HepG2 (cell line): ENCODE data around the gene IPPK. TPM values are rescaled to one million over a fixed set of nuclear protein-coding genes. Genes with fewer than 3 reads are reported as not detected.
A peak's percentile ranks its signal among the peaks of the same experiment; 100 is the strongest.

Source experiments
- ATAC-seq: fragments of 200-7000 bp; cut with Tn5 transposase; 3 replicates; pipeline ENCODE4 v1.9.1; 2020; ENCODE audit warnings: mild to moderate bottlenecking, moderate library complexity
- BruUV-seq: library from RNA; stranded (reverse); fragments of 400-500 nt; replicated peaks from 2 replicates; lab custom pipeline; 2021; lab: Mats Ljungman, UMichigan
- CTCF ChIA-PET: fragments of 300-600 bp; formaldehyde crosslinking; extraction: SDS; loops from one replicate; lab custom pipeline; 2021; ENCODE audit warnings: low total read pairs, inconsistent platforms, low intra/inter-chr PET ratio; lab: Yijun Ruan, JAX
- POLR2A ChIA-PET: fragments of 350-600 bp; sonication (Branson Sonifier 250); formaldehyde crosslinking; loops from one replicate; lab custom pipeline; 2020; ENCODE audit warnings: antibody characterized with exemption, inconsistent platforms; lab: Yijun Ruan, JAX
- DNase-seq: peaks from one replicate; pipeline ENCODE4 v3.0.0-alpha.2; 2015; ENCODE audit warnings: low spot score
- FAIRE-seq: peaks from 3 replicates; lab custom pipeline; 2011; peaks lifted over from hg19 to GRCh38; lab: Jason Lieb, UNC
- H2AFZ ChIP-seq: one replicate; pipeline ENCODE4 v1.6.1; 2011; ENCODE audit warnings: low read length, inconsistent platforms
- H3K27ac ChIP-seq: fragments of 300-600 bp; 3 replicates; pipeline ENCODE4 v1.8.0; 2011; ENCODE audit warnings: mixed run types, mild to moderate bottlenecking, mixed read lengths, low read length, inconsistent platforms; ENCODE audit not compliant: insufficient read depth; ENCODE audit errors: extremely low read length
- H3K27me3 ChIP-seq, 2 experiments: fragments of 200-600 bp in 1 of 2; 2 replicates in 1 of 2; 3 replicates in 1 of 2; pipeline versions ENCODE4 v1.6.0 to v1.8.0; 2011; ENCODE audit warnings: low read length in 2 of 2, mild to moderate bottlenecking in 2 of 2, moderate library complexity in 2 of 2, inconsistent platforms in 1 of 2; ENCODE audit not compliant: insufficient read depth in 2 of 2, control insufficient read depth in 1 of 2
- H3K36me3 ChIP-seq, 2 experiments: fragments of 200-600 bp in 1 of 2; replicated peaks in 1 of 2; 2 replicates in 1 of 2; 3 replicates in 1 of 2; pipeline versions ENCODE4 v1.5.1 to v1.8.0; 2011; ENCODE audit warnings: low read length in 2 of 2, inconsistent platforms in 1 of 2; ENCODE audit not compliant: insufficient read depth in 2 of 2, control insufficient read depth in 1 of 2
- H3K4me1 ChIP-seq: 2 replicates; pipeline ENCODE4 v1.5.1; 2012; ENCODE audit warnings: low read length, inconsistent platforms; ENCODE audit not compliant: insufficient read depth
- H3K4me2 ChIP-seq: 2 replicates; pipeline ENCODE4 v1.6.0; 2011; ENCODE audit warnings: low read depth, low read length, inconsistent platforms
- H3K4me3 ChIP-seq, 3 experiments: fragments of 200-600 bp in 1 of 3; sonication (generic), shearing (Covaris generic) in 1 of 3; replicated peaks in 1 of 3; 2 replicates each; pipeline ENCODE4 v1.5.1; 2011 to 2016; ENCODE audit warnings: low read length in 3 of 3, inconsistent platforms in 2 of 3, low read depth in 2 of 3, mild to moderate bottlenecking in 2 of 3, control low read depth in 1 of 3, mixed read lengths in 1 of 3; ENCODE audit not compliant: insufficient read depth in 1 of 3
- H3K79me2 ChIP-seq: one replicate; pipeline ENCODE4 v1.6.1; 2011; ENCODE audit warnings: low read length, inconsistent platforms; ENCODE audit not compliant: insufficient read depth
- H3K9ac ChIP-seq: 2 replicates; pipeline ENCODE4 v1.6.0; 2011; ENCODE audit warnings: mild to moderate bottlenecking, low read depth, low read length, inconsistent platforms; ENCODE audit not compliant: insufficient read depth
- H3K9me3 ChIP-seq: 2 replicates; pipeline ENCODE4 v1.5.1; 2012; ENCODE audit warnings: mild to moderate bottlenecking, low read length
- H4K20me1 ChIP-seq: 2 replicates; pipeline ENCODE4 v1.6.0; 2011; ENCODE audit warnings: inconsistent platforms, mild to moderate bottlenecking, low read length, moderate library complexity; ENCODE audit not compliant: insufficient read depth
- ATF2 ChIP-seq: sonication (generic); formaldehyde crosslinking; IDR thresholded peaks from 2 replicates; pipeline ENCODE4 v1.4.0; 2020; ENCODE audit warnings: missing genetic modification reagents
- ATRX ChIP-seq: sonication (generic); formaldehyde crosslinking; IDR thresholded peaks from 2 replicates; pipeline ENCODE4 v1.4.0; 2020; ENCODE audit warnings: missing genetic modification reagents, borderline replicate concordance
- HMGA1 ChIP-seq: sonication (generic); formaldehyde crosslinking; conservative IDR thresholded peaks from 2 replicates; pipeline ENCODE4 v1.4.0; 2020; ENCODE audit warnings: missing genetic modification reagents
- MAFF ChIP-seq: IDR thresholded peaks from 2 replicates; pipeline ENCODE4 v1.6.1; 2011; ENCODE audit warnings: low read depth, low read length, improper control_type of control experiment
- MEIS1 ChIP-seq: sonication (generic); formaldehyde crosslinking; IDR thresholded peaks from 2 replicates; pipeline ENCODE4 v1.9.0; 2021; ENCODE audit warnings: mild to moderate bottlenecking, missing genetic modification reagents, moderate library complexity, borderline replicate concordance
- SP2 ChIP-seq: sonication (generic); formaldehyde crosslinking; IDR thresholded peaks from 2 replicates; pipeline ENCODE4 v1.5.1; 2020; ENCODE audit warnings: mild to moderate bottlenecking, missing genetic modification reagents
- TAF1 ChIP-seq: sonication (generic); formaldehyde crosslinking; IDR thresholded peaks from 2 replicates; pipeline ENCODE4 v1.4.0; 2020; ENCODE audit warnings: missing genetic modification reagents
- TCF7L2 ChIP-seq: IDR thresholded peaks from 2 replicates; pipeline ENCODE4 v1.6.1; 2011; ENCODE audit warnings: mild to moderate bottlenecking, low read depth, low read length, moderate library complexity
- THAP7 ChIP-seq: sonication (generic); formaldehyde crosslinking; IDR thresholded peaks from 2 replicates; pipeline ENCODE4 v1.8.1; 2023; ENCODE audit warnings: mild to moderate bottlenecking, missing genetic modification reagents
- ZBTB21 ChIP-seq: sonication (generic); formaldehyde crosslinking; IDR thresholded peaks from 2 replicates; pipeline ENCODE4 v1.4.0; 2020; ENCODE audit warnings: missing genetic modification reagents
- ZNF280D ChIP-seq: sonication (generic); formaldehyde crosslinking; IDR thresholded peaks from 2 replicates; pipeline ENCODE4 v1.5.1; 2020; ENCODE audit warnings: mild to moderate bottlenecking, missing genetic modification reagents
- ZNF350 ChIP-seq: sonication (generic); formaldehyde crosslinking; IDR thresholded peaks from 2 replicates; pipeline ENCODE4 v1.4.0; 2020; ENCODE audit warnings: mild to moderate bottlenecking, low read depth, missing genetic modification reagents, borderline replicate concordance
- ZNF460 ChIP-seq: sonication (generic); formaldehyde crosslinking; IDR thresholded peaks from 2 replicates; pipeline ENCODE4 v1.5.1; 2020; ENCODE audit warnings: missing genetic modification reagents, mild to moderate bottlenecking, borderline replicate concordance
- ZNF564 ChIP-seq: sonication (generic); formaldehyde crosslinking; IDR thresholded peaks from 2 replicates; pipeline ENCODE4 v1.8.1; 2023; ENCODE audit warnings: mild to moderate bottlenecking, missing genetic modification reagents
- ZNF616 ChIP-seq: sonication (generic); formaldehyde crosslinking; IDR thresholded peaks from 2 replicates; pipeline ENCODE4 v1.5.0; 2020; ENCODE audit warnings: low read depth, mild to moderate bottlenecking, missing genetic modification reagents
- ZSCAN21 ChIP-seq: sonication (generic); formaldehyde crosslinking; IDR thresholded peaks from 2 replicates; pipeline ENCODE4 v1.8.0; 2022; ENCODE audit warnings: mild to moderate bottlenecking, missing genetic modification reagents, moderate library complexity, borderline replicate concordance
- in situ Hi-C: cut with HindIII; loops from 2 replicates; pipeline ENCODE4 v1.10.0; 2017; ENCODE audit warnings: low pct_unique_long_range_greater_than_20kb; ENCODE audit not compliant: extremely low pct_ligation_motif_present
- intact Hi-C: fragments of 100-400 bp; cut with micrococcal nuclease; formaldehyde crosslinking; loops from one replicate; pipeline ENCODE4 v1.10.0; 2022; ENCODE audit not compliant: unreplicated experiment
- polyA plus RNA-seq, 8 experiments: library from polyadenylated mRNA; depleted of rRNA in 3 of 8; stranded (reverse) in 7 of 8; unstranded in 1 of 8; fragments of >200 nt; fragmentation: Illumina TruSeq in 4 of 8; extraction: Trizol in 4 of 8; gene quantifications; 2 replicates each; pipeline versions ENCODE4 v1.2.1 to v1.2.3, GENCODE V29; 2011 to 2016; ENCODE audit warnings: low read depth in 4 of 8, missing spikeins in 1 of 8, mixed read lengths in 1 of 8; ENCODE audit not compliant: insufficient read depth in 1 of 8
- total RNA-seq, 5 experiments: library from RNA; depleted of rRNA; stranded (reverse); fragments of >200 nt; fragmentation: Illumina TruSeq; extraction: Trizol; gene quantifications; 2 replicates each; pipeline ENCODE4 v1.2.3, GENCODE V29; 2016; ENCODE audit warnings: low read depth in 1 of 5
- TF ChIP-seq, protein P1 (sequence below): sonication (generic); formaldehyde crosslinking; IDR thresholded peaks from 2 replicates; pipeline ENCODE4 v1.5.0; 2020; ENCODE audit warnings: missing genetic modification reagents
- TF ChIP-seq, protein P2 (sequence below): sonication (generic); formaldehyde crosslinking; IDR thresholded peaks from 2 replicates; pipeline ENCODE4 v1.4.0; 2020; ENCODE audit warnings: mild to moderate bottlenecking, missing genetic modification reagents

Gene IPPK
- total and polyA plus RNA-seq, 2 of the 13 experiments (the other 11 are each of a cell fraction or from before 2014, with no cell fraction given), result 9.9 to 14.1 TPM

DNA sequence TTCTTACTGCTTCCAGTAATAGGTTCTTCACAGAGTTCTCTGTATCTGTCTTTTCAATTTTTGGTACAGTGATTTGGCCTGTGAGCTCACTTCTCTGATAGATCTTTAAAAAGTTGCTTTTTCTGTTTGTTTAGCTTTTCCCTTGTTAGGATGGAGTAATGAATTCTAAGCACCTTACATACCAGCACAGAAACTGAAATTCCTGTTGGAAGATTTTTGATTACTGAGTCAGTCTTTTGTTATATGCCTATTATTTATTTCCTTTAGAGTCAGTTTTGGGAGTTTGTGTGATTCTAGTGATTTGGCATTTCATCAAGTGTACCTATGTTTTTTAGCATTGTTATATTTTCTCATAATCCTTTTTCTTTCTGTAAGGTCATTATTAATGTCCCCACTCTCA lies 37.6 kb upstream of the IPPK start:
- Histone ChIP-seq H3K27ac (no peak overlapping the region), H2AFZ (no peak overlapping the region), H3K4me1 (no peaks in the 10 kb centered on the region), H3K9me3 (no peaks in the 10 kb centered on the region), H3K4me2 (no peak overlapping the region), H3K9ac (no peak overlapping the region), H3K27me3 (no peaks in the 10 kb centered on the region), H4K20me1 (no peaks in the 10 kb centered on the region), H3K36me3 (peaks cover 3 to 19% of the 10 kb centered on the region in 2 experiments; a peak in 2 of 5 replicates), H3K4me3 (no peak overlapping the region), H3K79me2 (no peaks in the 10 kb centered on the region)
- no peak for FAIRE-seq
- in situ Hi-C loops (no loop called here), intact Hi-C loops (no loop called here)
- no peak for ATAC-seq
- POLR2A ChIA-PET, result no interaction called here
- no peak for TF ChIP-seq ZNF564 (CRISPR knock-in tag)
- no peak for TF ChIP-seq HMGA1
- TF ChIP-seq ZNF280D (CRISPR knock-in tag), result no peak
- no peak for TF ChIP-seq MAFF
- no peak for TF ChIP-seq MEIS1 (CRISPR knock-in tag)
- TF ChIP-seq ZNF460 (CRISPR knock-in tag), result no peak
- TF ChIP-seq ATF2, result no peak
- no peak for TF ChIP-seq SP2
- no peak for TF ChIP-seq ZNF350
- TF ChIP-seq, protein P1, sequence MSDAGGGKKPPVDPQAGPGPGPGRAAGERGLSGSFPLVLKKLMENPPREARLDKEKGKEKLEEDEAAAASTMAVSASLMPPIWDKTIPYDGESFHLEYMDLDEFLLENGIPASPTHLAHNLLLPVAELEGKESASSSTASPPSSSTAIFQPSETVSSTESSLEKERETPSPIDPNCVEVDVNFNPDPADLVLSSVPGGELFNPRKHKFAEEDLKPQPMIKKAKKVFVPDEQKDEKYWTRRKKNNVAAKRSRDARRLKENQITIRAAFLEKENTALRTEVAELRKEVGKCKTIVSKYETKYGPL (CRISPR knock-in tag), result no peak
- TF ChIP-seq, protein P2, sequence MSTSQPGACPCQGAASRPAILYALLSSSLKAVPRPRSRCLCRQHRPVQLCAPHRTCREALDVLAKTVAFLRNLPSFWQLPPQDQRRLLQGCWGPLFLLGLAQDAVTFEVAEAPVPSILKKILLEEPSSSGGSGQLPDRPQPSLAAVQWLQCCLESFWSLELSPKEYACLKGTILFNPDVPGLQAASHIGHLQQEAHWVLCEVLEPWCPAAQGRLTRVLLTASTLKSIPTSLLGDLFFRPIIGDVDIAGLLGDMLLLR, result no peak
- TF ChIP-seq ZSCAN21 (CRISPR knock-in tag), result no peak
- TF ChIP-seq TCF7L2, result no peak
- TF ChIP-seq TAF1, result no peak
- TF ChIP-seq ZNF616, result no peak
- TF ChIP-seq THAP7 (CRISPR knock-in tag), result no peak
- no peak for TF ChIP-seq ATRX (CRISPR knock-in tag)
- no peak for TF ChIP-seq ZBTB21 (CRISPR knock-in tag)
- CTCF ChIA-PET, result no interaction called here
- DNase-seq, result no peak
- TSS peak; percentile 31 for BruUV-seq
